Bronchial epithelial cell (primary cell): ENCODE measurements around the gene ANKRD9. TPM values are rescaled to one million over a fixed set of nuclear protein-coding genes. Genes with fewer than 3 reads are reported as not detected.

Experiments used
- DNase-seq: peaks from one replicate; pipeline ENCODE4 v3.0.0-alpha.2; 2010; ENCODE audit warnings: low read depth
- FAIRE-seq: peaks from 2 replicates; lab custom pipeline; 2011; peaks lifted over from hg19 to GRCh38; lab: Jason Lieb, UNC
- H3K27me3 ChIP-seq: 2 replicates; pipeline ENCODE4 v1.5.1; 2011; ENCODE audit warnings: low read length; ENCODE audit not compliant: control insufficient read depth, insufficient read depth
- H3K36me3 ChIP-seq: 2 replicates; pipeline ENCODE4 v1.5.1; 2011; ENCODE audit warnings: low read length; ENCODE audit not compliant: control insufficient read depth, insufficient read depth
- H3K4me3 ChIP-seq: 2 replicates; pipeline ENCODE4 v1.5.1; 2011; ENCODE audit warnings: mild to moderate bottlenecking, low read depth, low read length, control low read depth
- total RNA-seq: library from RNA; depleted of rRNA; stranded (reverse); fragments of >200 nt; gene quantifications from 2 replicates; pipeline ENCODE4 v1.2.1, GENCODE V29; 2014
- TF ChIP-seq, protein P1 (sequence below): IDR thresholded peaks from 2 replicates; pipeline ENCODE4 v1.5.1; 2011; ENCODE audit warnings: mild to moderate bottlenecking, moderate library complexity, low read length, control low read depth, inconsistent platforms; ENCODE audit not compliant: insufficient read depth, severe bottlenecking

ANKRD9 gene
- total RNA-seq, 1 donor from 2014 or later = 34.8 TPM

DNA sequence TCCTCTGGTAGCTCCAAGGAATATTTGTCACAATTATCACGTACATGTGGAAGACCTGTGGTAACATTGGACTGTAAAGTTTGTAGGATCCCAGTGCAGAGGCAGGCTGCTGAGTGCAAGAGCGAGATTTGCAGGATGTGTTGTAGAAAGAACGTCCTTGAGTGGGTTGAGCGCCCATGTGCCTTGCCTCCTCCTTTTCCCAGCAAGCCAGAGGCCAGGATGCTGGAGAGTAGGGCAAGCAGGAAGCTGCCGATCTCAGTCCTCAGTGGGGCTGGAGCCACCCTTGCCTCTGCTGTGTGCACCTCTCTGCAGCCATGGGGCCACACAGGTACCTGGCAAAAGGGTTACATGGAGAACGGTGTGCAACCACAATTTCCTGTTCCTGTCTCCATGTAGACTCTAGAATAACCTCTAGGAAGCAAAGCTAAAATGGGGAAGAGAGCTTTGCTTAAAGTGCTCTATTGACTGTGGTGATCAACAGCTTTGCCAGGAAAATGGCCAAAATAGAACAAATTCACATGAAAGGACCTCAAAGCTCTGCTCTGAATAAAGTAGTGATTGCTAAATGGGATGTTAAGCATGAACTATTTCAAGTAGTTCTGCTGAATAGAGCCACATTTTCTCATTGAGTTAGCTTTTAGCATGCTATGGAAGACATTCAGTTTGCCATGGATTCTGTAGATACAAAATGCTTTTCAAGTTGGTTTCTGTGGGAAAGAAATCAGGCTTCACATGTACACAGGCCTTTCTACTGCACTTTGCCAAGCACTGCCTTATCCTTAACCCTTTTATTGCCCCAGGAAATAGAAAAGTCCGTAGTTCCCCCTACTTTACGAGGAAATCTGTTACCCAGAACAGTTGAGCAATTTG, 37.4 kb downstream of the ANKRD9 start:
- FAIRE-seq = no peak
- no peaks in the 10 kb centered on the region for H3K27me3 ChIP-seq
- TF ChIP-seq, protein P1, sequence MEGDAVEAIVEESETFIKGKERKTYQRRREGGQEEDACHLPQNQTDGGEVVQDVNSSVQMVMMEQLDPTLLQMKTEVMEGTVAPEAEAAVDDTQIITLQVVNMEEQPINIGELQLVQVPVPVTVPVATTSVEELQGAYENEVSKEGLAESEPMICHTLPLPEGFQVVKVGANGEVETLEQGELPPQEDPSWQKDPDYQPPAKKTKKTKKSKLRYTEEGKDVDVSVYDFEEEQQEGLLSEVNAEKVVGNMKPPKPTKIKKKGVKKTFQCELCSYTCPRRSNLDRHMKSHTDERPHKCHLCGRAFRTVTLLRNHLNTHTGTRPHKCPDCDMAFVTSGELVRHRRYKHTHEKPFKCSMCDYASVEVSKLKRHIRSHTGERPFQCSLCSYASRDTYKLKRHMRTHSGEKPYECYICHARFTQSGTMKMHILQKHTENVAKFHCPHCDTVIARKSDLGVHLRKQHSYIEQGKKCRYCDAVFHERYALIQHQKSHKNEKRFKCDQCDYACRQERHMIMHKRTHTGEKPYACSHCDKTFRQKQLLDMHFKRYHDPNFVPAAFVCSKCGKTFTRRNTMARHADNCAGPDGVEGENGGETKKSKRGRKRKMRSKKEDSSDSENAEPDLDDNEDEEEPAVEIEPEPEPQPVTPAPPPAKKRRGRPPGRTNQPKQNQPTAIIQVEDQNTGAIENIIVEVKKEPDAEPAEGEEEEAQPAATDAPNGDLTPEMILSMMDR = no peak

DNA sequence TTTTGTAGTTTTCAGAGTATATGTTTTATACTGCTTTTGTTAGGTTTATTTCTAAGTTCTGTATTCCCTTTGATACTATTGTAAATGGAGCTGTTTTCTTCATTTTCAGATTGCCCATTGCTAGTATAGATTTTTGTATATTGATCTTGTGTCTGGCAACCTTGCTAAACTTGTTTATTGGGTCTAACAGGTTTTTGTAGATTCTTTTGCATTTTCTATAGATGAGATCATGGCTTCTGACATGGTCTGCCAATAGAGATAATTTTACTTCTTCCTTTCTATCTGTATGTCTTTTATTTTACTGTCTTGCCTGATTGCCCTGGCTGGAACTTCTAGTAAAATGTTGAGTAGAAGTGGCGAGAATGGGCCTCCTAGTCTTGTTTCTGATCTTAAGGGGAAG, 40.3 kb downstream of the ANKRD9 start:
- TF ChIP-seq, protein P1 = no peak
- no peak for FAIRE-seq
- DNase-seq = peak; percentile 38

More for the DNA sequence above, 37.4 kb downstream of the ANKRD9 start:
- peaks cover 4% of the 10 kb centered on the region for H3K36me3 ChIP-seq
- no peak for DNase-seq
- H3K4me3 ChIP-seq = no peak overlapping the region

DNA sequence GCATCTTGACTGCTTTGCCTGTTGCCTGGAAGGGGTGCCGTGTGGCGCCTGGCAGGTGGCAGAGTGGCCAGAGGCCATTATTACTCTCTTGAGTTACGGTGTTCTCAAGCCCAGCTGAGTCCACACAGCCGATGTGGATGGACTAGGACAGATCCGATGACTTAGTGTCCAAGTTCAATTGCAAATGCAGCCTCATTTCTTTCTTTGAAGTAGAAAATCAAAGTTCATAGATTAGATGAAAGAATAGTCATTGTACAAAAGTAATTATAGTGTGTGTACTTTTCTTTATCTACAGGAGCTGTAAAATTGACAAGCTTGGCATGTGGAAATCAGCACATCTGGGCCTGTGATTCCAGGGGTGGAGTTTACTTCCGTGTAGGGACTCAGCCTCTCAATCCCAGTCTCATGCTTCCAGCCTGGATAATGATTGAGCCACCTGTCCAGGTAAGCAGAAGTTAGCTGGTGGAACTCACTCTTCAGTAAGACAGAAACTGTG, 44.7 kb downstream of the ANKRD9 start:
- FAIRE-seq = no peak
- H3K36me3 ChIP-seq = peaks cover 5% of the 10 kb centered on the region
- TF ChIP-seq, protein P1 = no peak

More for the DNA sequence above, 40.3 kb downstream of the ANKRD9 start:
- Histone ChIP-seq H3K27me3 (no peaks in the 10 kb centered on the region), H3K4me3 (no peak overlapping the region), H3K36me3 (peaks cover 4% of the 10 kb centered on the region)

DNA sequence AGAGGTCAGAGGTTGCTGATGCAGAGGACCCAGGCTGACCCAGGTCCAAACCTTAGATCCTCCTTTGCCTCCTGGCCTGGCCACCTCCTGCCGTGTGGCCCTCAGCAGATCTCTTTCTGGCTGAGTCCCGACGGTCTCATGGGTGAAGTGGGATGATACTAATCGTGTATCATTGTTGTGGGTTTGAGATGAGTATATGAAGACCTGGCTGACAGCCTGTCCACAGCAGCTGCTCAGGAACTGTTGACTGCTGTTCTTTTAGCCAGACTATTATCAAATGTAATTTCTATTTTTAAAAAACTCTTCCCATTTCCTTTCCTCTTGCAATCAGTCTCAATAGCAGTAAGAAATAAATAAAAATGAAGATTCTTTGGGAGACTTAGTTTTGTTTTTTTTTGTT, 45.6 kb downstream of the ANKRD9 start:
- H3K4me3 ChIP-seq = no peak overlapping the region
- peaks cover 5% of the 10 kb centered on the region for H3K36me3 ChIP-seq
- no peaks in the 10 kb centered on the region for H3K27me3 ChIP-seq
- no peak for DNase-seq
- FAIRE-seq = no peak
- TF ChIP-seq, protein P1 = no peak

More for the DNA sequence above, 44.7 kb downstream of the ANKRD9 start:
- Histone ChIP-seq H3K4me3 (no peak overlapping the region), H3K27me3 (no peaks in the 10 kb centered on the region)
- no peak for DNase-seq

- H3K4me3 ChIP-seq = no peak overlapping the region
- TF ChIP-seq, protein P1 = no peak
- FAIRE-seq (no peak), DNase-seq (no peak)
- no peaks in the 10 kb centered on the region for H3K27me3 ChIP-seq
- peaks cover 7% of the 10 kb centered on the region for H3K36me3 ChIP-seq
These were observed 47.2 kb downstream of the ANKRD9 start for GRCh38 chr14:102462391-102462790.
